ENCODE results near the gene CFAP77.

DNA sequence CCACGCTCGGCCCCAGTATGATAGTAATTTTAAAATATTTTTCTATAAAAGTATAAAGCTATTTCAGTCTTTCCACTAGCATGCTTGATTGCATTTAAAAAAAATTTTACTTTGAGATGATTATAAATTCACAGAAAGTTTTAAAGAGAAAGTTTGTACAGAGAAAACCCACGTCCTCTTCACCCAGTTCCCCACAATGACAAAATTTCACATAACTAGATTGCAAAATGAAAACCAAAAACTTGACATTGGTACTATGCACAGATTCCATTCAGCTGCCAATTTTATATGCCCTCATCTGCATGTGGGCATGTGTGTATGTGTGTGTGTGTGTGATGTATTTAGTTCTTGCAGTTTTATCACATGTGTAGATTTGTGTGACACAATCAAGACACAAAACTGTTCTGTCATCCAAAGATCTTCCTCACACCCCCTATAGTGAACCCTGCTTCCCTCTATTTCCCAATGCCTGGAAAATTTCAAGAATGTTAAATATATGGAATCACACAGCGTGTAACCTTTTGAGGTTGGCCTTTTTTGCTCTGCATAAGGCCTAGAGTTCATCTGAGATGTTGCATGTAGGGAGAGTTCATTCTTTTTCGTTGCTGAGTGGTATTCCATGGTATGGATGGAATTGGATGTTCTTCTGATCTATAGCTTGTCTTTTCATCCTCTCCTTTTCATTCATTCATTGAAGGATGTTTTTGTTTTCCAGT, 115.5 kb downstream of the CFAP77 start:
- TF ChIP-seq, protein P1, sequence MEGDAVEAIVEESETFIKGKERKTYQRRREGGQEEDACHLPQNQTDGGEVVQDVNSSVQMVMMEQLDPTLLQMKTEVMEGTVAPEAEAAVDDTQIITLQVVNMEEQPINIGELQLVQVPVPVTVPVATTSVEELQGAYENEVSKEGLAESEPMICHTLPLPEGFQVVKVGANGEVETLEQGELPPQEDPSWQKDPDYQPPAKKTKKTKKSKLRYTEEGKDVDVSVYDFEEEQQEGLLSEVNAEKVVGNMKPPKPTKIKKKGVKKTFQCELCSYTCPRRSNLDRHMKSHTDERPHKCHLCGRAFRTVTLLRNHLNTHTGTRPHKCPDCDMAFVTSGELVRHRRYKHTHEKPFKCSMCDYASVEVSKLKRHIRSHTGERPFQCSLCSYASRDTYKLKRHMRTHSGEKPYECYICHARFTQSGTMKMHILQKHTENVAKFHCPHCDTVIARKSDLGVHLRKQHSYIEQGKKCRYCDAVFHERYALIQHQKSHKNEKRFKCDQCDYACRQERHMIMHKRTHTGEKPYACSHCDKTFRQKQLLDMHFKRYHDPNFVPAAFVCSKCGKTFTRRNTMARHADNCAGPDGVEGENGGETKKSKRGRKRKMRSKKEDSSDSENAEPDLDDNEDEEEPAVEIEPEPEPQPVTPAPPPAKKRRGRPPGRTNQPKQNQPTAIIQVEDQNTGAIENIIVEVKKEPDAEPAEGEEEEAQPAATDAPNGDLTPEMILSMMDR (IDR thresholded peaks at IDR 0.05), result no peak
- no peak for TF ChIP-seq POLR2A (IDR thresholded peaks at IDR 0.05)
